GOT3 (cell line): ENCODE data around the gene DACT1.

Experiments
- DNase-seq: peaks from one replicate; lab custom pipeline; 2025; ENCODE audit warnings: mixed read lengths; lab: John Stamatoyannopoulos, UW

DACT1 gene

DNA sequence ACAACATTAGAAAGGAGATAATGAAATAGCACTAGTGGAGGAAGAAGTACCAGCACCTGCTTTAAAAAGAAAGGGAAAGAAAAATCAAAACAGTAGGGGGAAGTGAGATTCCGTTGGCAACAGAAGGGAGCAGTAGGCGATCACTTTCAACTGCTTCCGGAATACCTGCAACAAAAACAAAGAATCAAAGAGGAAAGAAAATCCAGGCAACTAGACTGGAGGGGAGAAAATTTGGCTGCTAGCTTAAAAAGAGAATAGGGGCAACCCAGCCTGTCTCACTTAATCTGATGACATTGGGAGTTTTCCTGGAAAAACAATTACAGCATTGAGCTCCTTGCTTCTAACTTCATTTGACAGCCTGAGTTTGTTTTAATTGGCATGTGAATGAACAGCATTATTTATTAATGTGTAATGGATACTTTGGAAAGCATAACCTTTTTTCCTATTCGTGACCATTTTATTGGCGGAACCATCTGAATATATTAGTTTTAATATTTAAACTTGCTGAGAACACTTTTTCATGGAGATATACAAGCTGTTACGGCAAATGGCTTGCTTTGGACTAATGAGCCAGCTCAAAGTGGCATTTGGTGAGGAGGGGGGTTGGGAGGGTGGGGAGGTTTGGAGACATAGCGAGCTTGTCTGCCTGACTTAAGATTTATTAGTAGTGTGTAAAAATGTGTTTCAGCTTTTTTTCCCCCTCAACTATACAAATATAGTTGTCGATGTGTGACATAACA is 2.5 kb upstream of the DACT1 start:
- DNase-seq = no peak

DNA sequence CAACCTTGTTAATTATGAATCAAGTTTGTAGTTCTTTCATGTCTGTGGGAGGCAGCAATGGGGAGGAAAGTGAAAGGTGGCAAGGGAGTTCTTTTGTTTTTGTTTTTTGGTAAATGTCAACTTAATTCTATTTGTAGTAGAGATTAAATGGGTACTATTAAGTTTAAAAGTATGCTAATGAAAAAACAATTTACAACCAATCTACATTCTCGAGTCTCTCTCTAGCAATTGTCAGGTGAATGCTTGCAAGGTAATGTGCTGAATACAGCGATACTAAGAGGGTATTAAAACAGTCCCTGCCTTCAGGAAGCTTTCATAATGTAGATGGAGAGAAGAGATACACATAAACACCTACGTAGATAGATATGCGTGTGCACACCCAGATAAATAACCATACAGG is 1.6 kb upstream of the DACT1 start:
- DNase-seq = no peak

DNA sequence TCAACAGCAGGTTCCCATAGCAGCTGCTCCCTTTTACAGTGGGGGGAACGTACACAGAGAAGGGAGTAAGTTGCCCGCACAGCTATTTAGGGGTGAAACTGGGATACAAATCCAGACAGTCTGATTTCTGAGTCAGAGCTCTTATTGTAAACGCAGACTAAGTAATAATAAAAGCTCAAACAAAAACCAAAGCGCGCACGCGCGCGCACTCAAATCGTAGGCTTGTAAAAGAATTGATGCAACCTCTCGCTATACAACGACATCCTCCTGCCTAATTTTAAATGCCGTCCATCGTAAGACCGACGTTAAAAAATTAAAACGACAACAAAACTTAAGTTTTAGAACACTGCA is 747 bp upstream of the DACT1 start:
- DNase-seq = peak; percentile 5

DNA sequence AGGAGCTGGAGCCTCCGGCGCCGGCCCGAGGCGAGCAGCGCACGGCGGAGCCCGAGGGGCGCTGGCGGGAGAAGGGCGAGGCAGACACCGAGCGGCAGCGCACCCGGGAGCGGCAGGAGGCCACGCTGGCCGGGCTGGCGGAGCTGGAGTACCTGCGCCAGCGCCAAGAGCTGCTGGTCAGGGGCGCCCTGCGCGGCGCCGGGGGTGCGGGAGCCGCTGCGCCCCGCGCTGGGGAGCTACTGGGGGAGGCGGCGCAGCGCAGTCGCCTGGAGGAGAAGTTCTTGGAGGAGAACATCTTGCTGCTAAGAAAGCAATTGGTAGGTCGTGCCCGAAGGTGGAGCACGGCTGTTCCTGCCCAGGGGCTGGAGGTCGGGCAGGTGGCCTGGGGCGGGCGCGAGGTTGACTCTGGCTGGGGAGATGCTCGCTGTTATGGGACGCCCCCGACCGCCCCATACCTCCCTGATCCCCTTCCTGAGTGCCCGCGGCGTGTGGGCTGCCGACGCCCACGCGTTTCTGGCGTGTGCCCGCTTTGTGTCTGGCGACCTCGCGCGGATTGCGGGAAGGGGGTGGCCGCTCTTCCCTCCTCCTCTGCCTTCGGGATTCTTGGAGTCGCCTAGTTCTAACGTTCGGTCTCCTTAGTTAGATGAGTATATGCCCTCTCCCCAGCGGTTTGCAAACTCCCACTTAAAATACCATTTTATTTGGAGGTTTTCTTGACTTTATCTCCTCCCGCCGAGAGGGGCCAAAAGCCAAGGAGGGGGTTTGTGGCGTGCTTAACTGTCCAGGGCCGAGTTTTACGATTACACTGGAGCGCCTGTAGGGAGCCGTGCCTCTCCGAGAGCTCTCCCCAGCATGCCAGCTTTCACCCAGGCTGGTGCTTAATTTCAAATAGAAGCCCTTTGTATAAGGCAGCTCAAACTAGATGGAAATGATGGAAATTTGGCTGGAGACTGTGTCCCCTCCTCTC is 752 bp downstream of the DACT1 start:
- DNase-seq = no peak

DNA sequence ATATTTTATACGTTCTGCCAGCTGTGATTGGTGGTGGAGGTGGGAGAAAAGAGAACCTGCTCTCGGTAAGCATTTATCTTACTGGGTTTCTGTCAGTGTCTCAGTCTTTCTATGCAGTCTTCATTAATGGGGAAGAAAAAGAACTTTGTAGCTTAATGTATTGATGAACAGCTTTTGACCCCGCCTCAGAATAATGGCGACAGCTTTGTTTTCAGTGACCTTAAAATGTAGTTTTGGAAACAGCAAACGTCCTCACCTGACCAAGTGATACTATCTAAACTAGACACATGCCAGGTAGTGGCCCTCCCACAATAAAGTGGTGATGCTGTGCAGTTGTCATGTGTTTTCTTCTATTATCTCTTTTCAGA is 1.4 kb downstream of the DACT1 start:
- DNase-seq = no peak

DNA sequence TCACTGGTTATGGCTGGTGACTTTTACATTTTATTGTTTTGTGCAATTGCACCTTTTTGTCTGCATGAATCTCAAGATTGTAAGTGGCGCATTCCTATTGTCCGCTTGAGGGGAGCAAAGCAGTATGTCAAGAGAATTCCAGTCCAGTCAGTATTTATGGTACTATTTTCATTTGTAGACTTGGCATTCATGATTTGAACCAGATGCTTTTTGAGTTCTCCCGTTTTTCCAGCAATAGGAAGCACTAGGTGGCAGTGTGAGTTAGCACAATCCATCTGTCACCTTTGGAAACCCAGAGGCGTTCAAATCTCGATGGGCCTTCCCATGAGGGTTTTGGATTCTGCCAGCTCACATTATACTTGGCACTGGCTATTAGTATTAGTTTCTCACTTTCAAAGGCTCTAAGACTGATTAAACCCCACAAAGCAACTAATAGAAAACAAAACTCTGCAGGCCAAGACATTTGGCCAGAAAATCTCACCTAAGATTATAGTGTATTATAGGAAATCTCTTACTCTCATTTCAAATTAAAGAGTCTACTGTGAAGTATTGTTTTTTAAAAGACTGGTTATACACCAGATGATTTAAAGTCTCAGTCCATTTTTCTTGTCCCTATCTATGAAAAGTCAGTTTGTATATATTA is 2.2 kb downstream of the DACT1 start:
- DNase-seq = no peak

DNA sequence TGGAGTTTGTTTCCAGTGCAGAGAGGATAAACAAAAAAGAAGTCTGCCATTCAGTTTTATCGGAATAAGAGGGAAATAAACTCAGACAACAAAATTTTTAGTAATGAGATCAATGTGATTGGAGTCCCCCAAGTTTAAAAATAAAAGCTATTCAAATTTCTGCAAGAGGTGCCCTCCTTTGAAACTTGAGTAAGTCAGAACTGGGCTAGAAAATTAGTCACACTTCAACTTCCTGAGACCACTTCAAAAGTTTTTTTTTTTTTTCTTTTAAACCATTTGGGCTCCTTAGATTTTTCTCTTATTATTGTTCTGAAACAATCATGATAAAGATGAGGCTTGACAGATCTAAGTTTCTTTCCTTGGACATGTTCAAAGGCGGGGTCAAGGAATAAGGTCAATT is 3.2 kb downstream of the DACT1 start:
- no peak for DNase-seq

DNA sequence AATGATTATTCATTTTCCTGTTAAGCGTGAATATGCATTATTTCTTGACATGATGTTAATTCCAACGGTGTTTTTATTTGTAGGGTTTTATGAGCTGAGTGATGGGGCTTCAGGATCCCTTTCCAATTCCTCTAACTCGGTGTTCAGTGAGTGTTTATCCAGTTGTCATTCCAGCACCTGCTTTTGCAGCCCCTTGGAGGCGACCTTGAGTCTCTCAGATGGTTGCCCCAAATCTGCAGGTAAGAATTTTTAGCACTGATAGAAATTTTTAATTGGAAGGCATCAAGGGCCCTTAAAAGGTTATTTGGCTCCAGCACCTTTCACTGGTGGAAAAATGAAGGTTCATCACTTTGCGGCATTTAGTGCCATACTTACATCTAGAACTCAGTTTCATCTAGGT is 3.7 kb downstream of the DACT1 start:
- no peak for DNase-seq

DNA sequence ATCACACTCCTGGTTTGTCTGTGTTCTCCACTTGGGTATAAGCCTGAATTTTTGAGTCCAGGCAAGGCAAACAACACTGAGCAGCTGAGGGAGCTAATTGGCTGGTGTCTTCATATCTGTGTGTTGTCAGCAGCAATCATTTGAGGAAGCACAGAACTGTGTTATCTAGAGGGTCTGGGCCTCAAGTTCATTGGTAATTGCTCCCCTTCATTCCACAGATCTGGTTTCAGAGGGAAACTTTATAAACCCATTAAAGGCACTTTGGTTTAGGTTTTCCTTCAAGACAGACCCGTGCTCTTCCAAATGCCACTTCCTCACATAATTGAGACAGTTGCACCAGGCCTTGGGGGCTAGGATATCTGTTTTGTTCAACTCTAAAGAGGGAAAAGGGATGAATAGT is 5.6 kb downstream of the DACT1 start:
- no peak for DNase-seq

DNA sequence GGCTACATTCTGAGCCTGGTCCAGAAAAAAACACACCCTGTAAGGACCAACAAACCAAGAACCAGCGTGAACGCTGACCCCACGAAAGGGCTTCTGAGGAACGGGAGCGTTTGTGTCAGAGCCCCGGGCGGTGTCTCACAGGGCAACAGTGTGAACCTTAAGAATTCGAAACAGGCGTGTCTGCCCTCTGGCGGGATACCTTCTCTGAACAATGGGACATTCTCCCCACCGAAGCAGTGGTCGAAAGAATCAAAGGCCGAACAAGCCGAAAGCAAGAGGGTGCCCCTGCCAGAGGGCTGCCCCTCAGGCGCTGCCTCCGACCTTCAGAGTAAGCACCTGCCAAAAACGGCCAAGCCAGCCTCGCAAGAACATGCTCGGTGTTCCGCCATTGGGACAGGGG is 7.9 kb downstream of the DACT1 start:
- DNase-seq = no peak

DNA sequence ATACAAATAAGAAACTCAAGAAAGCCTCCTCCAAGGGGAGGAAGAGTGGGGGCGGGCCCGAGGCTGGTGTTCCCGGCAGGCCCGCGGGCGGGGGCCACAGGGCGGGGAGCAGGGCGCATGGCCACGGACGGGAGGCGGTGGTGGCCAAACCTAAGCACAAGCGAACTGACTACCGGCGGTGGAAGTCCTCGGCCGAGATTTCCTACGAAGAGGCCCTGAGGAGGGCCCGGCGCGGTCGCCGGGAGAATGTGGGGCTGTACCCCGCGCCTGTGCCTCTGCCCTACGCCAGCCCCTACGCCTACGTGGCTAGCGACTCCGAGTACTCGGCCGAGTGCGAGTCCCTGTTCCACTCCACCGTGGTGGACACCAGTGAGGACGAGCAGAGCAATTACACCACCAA is 8.7 kb downstream of the DACT1 start:
- no peak for DNase-seq

DNA sequence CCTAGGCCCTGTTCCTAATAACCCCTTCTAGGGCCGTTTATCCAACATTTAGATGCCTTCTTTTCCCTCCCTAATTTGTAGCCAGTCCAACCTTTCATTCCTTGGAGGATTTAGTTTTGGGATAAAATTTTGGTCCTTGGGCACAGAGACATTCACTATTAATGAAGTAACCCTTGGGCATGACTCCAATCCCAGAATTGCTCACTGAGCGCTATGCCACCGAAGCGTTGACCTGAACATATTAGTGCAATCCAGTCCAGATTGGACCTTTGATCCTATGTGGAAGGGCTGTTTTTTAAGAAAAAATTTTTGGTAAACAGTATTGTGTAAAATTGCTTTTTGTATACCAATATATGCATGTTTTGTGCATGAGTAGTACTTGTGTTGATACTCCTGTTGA is 10.0 kb downstream of the DACT1 start:
- no peak for DNase-seq

DNA sequence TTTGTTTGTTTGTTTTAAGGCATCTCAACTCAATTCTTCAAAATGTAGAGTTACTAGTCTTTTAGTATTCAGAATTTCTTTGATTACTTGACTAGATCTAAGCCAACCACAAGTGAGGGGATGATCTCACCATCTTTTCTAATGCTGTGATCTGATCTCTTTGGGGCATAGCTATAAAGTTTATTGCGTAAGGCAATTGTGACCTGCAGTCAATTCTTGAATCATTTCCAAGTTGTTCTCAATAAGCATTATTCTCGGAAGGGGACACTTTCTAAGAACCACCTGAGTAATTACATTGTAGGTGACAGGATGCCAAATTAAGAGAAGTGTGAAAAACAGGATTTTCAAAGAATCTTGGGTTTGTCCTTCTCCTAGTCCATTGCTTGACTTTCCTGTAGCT is 13.1 kb downstream of the DACT1 start:
- DNase-seq = no peak

DNA sequence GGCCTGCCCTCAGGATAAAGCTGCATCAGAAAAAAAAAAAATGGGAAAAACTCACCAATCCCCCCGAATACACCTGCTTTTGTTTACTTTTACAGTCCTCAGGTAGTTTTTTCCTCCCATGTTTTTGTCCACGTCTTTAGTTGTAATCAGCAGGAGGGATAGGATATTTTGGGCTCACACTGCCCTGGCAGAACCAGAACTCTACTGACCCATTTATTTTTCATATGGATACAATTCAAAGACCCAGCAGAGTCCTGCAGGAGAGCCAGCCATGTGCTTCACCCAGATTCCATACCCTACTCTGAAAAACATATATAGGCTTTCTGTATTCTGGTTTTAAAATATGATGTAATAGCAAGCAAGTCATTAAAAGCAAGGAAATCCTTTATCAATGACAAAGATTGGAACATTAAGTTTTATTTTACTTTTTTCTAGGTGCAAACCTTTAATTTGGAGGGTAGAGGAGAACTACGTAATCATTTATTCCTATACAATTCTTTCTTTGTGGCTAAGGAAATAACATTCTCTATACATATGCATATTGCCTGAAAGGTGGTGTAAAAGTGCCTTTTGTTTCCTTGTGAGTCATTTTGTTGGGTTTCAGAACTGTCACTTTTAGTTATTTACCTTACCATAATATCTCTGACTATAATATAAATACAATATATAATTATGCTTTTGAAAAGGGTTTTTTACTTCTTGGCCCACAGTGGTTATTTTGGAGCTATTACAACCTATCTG is 19.1 kb downstream of the DACT1 start:
- no peak for DNase-seq

DNA sequence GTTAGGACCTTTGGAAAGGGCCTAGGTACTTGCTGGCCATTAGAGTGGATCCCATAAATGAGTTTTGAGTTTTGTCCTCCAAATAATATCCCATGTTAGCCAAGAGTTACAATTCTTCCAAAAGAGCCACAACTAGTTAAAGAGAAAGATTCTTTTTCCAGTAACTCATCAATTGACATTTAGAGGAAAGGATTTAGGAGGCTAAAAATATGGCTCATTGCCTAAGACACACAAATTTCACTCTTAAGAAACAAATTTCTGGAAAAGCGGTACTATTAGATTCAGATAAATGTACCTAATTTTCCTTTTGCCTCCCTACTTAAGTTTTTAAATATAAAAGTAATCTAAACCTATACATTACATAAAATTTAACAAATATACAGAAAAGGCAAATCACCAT is 21.3 kb downstream of the DACT1 start:
- no peak for DNase-seq

DNA sequence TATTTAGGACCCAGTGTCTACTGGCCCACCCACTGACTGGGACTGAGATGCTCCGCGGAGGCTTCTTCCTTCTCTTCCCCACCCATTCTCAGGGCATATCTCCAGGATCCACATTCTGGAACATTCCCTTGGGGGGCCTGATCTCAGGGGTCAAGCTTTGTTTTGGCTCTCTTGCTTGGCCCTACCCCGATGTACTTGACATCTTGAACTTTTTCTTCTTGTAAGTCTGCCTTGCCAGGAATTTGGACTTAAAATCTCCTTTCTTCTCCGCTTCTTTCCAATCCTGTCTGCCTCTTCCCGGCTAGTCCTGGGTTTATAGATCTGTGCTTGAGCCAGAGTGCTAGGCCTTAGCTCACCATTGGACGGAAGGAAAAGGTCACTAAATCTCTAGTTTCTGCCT is 22.1 kb downstream of the DACT1 start:
- DNase-seq = no peak

DNA sequence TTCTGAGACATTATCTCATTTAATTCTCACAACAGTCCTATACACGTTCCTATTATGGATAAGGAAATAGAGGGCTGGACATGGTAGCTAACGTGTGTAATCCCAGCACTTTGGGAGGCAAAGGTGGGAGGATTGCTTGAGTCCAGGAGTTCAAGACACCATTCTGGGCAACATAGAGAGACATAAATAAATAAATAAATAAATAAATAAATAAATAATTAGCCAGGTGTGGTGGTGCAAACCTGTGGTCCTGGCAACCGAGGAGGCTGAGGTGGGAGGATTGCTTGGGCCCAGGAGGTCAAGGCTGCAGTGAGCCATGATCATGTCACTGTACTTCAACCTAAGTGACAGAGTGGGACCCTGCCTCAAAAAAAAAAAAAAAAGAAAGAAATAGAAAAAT is 22.6 kb downstream of the DACT1 start:
- DNase-seq = no peak

DNA sequence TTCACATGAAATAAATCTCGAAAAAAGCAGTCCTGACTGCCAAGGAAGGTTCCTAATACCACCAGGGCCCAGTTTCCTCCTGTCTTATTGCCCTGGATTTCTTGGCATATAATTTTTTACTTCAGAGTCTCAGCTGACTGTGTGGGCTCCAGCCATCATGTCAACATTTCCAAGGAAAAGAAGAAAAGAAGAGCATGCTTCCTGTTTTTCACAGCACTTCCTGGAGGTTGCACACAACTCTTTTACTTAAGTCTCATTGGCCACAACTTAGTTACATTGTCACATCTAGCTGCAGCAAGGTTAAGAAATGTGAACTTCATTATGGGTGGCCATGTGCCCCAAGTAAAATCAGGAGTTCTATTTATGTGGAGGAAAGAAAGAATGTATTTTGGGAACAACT is 24.3 kb downstream of the DACT1 start:
- no peak for DNase-seq

DNA sequence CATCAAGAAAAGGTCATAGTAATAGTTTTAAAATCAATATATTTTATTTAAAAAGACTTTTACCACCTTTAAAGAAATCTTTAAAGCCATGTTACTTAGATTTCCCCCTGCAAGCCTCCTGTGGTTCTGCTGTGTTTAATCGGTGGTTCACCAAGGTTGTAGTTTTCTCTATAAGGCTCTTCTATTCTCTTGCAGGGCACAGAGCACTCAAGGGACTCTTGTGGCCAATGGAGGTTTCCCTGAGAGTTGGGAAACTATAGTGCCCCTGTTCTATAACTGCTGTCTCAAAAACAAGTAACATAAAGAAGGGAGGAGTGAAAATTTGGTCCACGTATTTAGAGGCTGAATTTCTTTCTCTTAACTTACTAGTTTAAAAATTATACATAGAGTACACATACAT is 25.0 kb downstream of the DACT1 start:
- no peak for DNase-seq

DNA sequence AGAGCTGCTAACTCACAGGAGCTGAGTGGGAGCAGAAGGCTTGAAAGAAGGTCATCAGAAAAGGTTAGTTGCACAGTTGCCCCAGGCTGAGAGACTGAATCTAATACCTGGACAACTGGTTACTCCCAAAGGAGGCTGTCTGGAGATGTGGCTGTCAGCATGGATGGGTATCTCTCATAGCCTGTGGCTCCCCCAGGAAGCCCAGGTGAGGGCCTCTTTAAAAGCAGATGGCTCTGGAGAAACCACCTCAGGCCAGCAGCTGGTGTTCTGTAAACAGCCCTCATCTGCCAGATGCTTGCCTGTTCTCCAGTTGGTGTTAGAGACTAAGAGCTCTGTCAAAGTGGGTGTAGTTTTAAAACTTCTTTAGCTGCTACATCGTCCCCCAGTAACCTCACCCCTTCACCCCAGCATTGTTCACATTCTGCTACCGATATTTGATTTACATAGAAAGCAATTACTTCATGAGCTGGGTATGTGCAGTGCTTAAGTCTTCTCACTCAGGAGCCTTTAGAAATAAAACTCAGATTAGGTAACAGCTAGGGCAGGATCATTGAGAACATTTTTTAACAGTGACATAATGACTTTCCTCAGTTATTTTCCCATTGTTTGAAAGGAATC is 25.8 kb downstream of the DACT1 start:
- no peak for DNase-seq

DNA sequence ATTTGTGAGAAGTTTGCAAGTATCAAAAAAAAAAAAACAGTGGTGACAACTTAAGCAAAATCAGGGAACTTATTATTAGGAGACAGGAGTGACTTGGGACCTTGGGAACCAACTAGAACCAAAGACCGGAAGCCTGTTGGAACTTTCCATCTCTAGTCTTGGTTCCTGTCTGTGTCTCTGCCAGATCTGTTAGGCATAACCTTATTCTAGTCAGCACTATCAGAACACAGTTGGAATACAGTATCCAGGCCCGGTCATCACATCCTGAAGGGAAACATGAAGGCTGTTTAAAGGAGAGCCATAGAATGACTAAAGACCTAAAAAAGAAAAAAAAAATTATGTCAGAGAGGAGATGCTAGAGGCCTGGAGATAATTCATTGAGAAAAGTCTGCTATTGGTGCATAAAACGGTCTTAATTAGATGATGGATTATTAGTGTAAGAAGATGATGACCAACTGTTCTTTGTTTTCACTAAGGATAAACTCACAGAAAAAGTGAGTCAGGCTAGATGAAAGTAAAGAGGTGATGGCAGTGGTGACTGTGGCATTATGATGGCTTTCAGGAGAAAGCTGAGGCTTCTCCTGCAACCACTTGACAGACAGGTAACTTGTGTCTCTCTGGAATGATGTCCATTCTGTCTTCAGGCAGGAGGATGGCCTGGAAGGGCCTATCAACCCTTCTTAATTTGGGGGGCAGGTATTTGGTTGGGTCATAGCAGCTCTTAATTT is 28.2 kb downstream of the DACT1 start:
- DNase-seq = no peak
